Suppressor macrophage treated with lipopolysaccharide for 1 hour (primary cell): ENCODE results near the gene RPS19.

Experiments used
- DNase-seq, 3 donors: peaks; one replicate each; pipeline ENCODE4 v3.0.0-alpha.2; 2020 to 2022

Gene RPS19

DNA sequence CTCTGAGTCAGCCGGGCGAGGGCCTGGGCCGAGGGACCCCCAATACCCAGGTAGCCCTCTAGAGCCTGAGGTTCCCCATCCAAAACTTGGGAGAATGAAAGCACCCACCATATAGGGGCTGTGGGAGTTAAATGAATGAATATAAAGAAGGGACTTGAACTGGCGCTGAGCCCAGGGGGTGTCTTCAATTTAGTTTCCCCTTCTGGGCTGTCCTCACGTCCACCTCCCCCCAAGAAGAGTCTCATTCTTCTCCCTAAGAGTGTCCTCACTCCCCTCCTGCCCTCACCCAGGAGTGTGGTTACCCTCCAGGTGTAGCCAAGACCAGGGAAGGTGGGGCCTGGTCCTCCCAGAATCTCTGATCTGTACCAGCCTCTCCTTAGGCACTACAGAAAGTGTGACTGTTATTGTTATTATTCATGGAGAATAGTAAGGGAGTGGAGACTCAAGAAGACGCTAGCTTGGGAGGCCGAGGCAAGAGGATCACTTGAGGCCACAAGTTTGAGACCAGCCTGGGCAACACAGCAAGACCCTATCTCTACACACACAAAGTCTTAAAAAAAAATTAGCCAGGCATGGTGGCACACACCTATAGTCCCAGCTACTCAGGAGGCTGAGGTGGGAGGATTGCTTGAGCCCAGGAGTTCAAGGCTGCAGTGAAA lies 19.7 kb downstream of the RPS19 start:
- DNase-seq: no peak

DNA sequence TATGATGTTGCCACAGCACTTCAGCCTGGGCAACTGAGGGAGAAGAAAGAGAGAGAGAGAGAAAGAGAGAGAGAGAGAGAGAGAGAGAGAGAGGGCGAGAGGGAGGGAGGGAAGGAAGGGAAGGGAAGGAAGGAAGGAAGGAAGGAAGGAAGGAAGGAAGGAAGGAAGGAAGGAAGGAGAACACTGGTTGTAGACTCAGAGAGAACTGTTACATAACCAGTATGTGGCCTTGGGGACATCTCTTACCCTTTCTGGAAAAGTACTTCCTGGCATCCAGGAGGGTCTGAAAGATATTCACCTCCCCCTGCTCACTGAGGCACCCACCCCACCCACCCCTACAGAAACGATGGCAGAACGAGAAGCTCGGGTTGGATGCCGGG lies 20.3 kb downstream of the RPS19 start:
- no peak for DNase-seq

DNA sequence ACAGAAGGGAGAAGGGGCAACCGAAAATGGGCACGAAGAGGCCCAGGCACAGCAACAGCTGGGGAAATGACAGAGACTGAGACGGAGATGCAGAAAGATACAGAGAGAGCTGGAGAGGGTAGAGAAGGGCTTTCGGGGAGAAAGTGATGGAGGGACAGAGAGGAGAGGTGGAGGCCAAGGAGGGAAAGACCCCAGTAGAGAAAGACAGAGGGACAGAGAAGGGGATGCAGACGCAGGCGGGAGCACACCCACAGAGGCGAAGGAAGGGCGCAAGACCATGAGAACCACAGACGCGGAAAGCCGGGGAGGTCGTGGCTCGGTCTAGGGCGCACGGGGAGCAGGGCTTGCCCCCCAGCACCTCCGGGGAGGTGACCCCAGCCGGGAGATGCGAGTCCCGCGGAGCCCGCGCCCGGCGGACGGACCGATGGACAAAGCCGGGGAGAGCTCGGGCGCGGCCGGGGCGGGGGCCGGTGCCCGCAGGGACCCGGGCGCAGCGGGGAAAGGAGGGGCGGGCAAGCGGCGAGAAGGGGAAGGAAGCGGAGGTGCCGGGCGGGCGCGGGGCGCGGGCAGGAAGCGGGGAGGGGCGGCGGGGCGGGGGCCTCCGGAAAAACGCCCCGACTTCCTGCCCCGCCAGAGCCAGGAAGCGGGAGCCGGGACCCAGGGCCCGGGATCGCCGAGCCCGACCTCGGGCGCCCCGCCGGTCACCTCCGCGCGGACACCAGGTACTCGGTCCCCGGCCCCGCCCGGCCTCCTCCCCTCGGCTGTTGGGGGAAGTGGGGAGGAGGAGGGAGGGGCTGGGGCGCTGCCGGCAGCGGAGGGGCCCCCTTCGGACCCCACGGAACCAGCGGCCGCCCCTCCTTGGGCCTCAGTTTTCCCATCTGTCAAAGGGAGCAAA lies 22.8 kb downstream of the RPS19 start, which contains the start of gene ARHGEF1:
Gene ARHGEF1 (plus strand): TSS at position 617 of the 895 bp plus-strand sequence. CDS start 4,899 bp downstream, outside the sequence.
- peak; percentile 26 to 76 (median 45) for DNase-seq

DNA sequence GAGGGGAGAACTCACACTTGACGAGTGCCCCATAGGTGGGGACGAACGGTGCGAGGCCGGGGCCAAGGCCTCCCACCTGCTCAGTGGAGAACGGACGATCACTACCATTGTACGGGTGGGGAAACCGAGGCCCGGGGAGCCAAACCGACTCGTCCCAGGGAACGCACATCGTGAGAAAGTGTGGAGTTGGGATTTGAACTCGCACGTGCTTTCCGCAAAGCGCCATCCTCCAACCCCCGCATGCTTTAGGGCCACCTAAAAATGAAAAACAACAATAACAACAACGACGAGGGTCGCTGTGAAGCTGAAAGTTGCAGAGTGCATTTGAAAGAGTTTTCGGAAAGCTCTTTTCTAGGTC lies 23.4 kb downstream of the RPS19 start:
- no peak for DNase-seq

DNA sequence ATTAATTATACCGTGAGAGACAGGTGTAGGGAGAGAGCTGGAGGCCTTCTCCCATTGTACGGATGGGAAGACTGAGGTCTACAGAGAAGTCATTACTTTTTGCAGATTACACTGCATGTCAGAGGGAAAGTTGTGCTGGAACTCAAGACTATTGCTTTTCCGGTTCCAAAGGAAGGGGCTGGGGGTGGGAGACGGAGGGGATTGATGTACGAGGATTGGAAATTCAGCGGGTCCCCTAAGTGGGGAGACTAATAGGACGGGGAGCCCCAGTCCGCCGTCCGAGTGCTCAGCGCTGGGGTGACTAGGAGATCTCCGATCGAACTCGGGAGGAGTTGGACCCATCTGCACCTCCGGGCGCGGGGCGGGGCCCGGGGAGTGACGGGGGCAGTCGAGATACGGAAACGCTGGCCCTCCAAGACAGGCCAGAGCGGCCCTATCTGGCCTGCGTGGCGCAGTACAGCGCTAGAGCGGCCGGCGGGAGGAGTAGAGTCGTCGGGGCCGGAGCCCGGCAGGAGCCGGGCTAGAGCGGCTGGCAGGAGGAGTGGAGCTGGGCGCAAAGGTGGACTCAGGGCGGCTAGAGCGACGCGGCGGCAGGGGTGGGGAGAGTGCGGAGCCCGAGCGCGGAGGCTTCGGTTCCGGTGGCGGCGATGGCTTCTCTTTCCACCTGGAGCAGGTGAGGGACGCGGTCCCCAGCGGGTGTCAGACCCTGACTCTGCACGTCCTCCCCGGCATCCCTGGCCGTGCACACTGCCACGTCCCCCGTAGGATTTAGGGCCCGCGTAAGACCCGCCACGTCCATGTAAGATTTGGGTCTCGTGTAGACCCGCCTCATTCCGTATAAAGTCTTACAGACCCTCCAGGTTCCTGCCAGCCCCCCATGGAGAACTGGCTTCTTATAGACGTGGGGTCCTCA lies 24.0 kb downstream of the RPS19 start:
- DNase-seq: peak; percentile 98 to 99 (median 98)

DNA sequence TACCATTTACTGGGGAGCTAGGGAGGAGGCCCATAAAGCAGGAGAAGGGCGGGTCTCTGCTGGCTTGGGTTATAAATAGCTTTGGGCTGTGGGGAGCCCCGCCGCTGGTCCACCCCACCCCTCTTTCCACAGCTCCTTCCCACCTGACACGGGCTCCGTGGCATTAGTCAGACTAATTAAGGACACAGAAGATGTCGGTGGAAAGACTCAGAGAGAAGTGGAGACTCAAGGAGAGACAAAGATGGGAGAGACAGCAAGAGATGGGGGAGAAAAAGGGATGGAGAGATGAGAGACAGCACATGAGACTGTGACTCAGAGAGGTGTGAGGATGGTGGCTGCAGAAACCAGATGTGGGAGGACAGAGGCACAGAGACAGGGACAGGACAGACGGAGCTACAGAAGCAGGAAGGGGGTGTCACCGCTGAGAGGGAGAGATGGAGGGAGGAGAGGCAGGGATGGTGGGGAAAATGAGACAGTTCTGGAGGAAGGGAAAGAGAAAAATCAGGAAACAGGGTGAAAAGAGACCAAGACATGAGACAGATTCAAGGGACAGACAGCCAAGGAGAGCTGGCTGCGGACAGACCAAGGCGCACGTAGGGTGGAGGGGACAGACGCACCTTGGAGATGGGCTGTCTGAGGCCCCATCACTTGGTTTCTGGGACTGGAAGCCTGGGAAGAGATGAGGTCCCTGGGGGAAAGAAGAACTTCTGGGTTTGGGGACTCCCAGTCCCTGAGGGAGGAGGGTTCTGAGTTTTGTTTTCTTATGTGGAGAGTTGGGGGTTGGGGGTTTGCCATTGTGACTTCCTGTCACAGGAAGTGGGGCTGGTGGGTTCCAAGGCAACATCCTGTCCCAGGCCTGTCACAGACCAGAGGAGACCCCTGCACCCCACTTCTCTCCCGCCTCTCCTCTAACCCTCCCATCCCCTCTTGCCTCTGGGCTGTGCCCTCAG lies 27.0 kb downstream of the RPS19 start:
- DNase-seq: no peak

DNA sequence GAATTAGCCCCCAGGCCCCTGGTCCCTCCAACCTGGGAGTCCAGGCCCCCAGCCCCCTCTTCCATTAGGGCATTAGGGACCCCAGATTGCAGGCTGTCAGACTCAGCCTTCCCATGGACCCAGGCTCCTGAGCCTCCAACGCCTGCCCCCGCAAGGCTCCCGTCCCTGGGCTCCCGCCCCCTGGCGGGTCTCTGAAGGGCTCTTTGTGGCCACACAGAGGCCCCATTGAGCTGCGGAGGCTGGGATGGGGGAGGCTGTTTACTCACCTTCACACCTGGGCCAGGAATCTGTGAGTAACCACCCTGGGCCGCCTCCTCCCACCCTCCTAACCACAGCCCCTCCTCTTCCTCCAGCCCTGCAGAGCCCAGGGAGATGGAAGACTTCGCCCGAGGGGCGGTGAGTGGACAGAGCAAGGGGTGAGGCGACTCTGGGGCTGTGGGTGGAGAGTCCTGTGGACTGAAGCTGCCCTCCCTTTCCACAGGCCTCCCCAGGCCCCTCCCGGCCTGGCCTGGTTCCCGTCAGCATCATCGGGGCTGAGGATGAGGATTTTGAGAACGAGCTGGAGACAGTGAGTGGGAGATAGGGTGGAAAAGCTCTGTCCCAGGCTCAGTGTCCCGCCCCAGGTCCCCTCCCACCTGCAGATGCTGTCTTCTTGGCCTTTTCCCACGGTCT lies 27.8 kb downstream of the RPS19 start:
- no peak for DNase-seq

DNA sequence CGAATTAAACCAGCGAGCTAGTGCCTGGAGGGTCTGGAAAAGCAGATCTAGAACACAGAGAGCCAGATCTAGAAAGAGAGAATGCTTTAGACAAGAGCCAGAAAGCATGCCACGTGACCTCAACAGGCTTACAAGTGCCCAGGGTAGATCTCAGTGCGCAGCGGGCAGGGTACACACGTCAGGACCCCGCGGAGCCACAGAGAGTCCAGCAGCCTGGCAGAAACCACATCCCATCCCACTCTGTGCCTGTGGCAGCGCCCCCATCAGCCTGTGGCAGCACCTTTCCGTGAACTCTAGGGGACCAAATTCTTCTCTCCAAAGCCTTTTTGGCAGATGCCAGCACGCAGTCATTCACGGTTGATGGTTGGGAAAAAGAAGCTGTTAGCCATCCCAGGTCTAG lies 28.9 kb downstream of the RPS19 start:
- no peak for DNase-seq

DNA sequence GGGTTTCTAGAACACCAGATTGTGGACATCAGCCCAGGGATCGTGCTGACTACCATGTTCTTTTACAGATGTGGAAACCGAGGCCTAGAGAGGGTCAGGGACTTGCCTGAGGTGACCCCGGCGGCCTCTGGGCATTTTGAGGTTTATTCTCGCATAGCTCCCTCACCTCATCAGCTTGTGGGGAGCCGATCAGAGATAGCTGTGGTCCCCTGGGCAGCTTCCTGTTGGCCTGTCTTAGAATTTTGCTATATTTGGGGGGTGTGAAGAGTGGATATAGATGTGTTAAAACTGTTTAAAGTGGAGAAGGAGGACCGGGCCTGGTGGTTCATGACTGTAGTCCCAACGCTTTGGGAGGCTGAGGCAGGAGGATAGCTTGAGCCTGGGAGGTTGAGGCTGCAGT lies 29.8 kb downstream of the RPS19 start:
- no peak for DNase-seq

DNA sequence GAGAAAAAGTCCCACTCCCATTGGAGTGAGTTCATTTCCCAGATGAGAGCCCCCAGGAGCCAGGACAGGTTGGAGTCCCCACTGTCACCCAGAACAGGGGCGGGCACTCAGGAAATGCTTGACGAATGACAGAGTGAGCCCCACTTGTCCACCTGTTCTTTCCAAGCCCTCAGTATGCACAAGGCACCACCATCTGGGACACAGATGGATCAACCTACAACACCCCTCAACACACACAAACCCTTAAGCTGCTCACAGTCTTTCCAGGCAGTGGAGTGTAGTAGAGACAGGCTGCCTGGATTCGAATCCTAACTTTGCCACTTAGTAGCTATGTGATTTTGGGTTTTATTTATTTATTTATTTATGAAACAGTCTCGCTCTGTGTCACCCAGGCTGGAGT lies 30.9 kb downstream of the RPS19 start:
- no peak for DNase-seq

DNA sequence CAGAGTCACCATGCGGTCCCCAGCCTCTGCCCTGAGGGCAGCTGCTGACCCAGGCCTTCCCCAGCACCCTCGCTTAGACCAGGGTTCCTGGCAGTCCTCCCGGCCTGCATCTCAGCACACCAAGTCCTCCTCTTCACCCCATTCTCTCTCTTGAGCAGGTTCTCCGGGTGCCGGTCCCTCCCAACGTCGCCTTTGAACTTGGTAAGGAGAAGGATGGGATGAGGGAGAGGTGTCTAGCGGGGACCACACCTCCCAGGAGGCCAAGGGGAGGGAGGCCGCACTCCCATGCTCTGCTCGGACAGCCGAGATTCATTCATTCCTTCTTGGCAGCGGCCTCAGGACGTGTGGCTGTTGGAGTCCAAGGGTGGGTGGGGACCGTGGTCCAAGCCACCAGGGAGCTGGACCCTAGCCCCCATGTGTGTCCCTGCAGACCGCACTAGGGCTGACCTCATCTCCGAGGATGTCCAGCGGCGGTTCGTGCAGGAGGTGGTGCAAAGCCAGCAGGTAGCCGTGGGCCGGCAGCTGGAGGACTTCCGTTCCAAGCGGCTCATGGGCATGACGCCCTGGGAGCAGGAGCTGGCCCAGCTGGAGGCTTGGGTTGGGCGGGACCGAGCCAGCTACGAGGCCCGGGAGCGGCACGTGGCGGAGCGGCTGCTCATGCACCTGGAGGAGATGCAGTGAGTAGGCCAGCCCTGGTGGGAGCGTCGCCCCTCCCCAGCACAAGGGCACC lies 32.3 kb downstream of the RPS19 start:
- DNase-seq: no peak

DNA sequence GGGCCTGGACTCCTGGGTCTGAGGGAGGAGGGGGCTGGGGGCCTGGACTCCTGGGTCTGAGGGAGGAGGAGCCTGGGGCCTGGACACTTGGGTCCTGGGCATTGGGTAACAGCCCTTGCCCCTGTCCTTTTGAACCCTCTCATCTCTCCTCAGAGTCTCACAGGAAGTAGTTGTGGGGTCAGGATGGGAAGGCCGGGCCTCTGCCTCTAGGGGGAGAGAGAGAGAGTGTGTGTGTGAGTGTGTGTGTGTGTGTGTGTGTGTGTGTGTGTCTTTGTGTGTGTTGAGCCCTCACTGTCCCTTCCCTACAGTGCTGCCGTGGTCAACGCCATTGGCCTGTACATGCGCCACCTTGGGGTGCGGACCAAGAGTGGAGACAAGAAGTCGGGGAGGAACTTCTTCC lies 33.8 kb downstream of the RPS19 start:
- DNase-seq: no peak

DNA sequence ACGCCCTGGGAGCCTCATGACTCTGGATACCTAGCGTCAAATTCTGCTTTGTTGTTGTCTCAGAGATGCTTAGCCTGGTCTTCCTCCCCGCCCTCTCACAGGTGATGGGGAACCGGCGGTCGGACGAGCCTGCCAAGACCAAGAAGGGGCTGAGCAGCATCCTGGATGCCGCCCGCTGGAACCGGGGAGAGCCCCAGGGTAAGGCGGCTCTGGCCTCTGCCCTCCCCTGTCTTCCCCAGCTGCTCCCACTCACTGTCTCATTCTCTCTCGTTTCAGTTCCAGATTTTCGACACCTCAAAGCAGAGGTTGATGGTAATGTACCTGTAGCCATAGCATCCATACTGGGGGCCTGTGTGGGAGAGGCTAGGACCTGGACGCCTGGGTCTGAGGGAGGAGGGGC lies 34.3 kb downstream of the RPS19 start:
- DNase-seq: no peak

DNA sequence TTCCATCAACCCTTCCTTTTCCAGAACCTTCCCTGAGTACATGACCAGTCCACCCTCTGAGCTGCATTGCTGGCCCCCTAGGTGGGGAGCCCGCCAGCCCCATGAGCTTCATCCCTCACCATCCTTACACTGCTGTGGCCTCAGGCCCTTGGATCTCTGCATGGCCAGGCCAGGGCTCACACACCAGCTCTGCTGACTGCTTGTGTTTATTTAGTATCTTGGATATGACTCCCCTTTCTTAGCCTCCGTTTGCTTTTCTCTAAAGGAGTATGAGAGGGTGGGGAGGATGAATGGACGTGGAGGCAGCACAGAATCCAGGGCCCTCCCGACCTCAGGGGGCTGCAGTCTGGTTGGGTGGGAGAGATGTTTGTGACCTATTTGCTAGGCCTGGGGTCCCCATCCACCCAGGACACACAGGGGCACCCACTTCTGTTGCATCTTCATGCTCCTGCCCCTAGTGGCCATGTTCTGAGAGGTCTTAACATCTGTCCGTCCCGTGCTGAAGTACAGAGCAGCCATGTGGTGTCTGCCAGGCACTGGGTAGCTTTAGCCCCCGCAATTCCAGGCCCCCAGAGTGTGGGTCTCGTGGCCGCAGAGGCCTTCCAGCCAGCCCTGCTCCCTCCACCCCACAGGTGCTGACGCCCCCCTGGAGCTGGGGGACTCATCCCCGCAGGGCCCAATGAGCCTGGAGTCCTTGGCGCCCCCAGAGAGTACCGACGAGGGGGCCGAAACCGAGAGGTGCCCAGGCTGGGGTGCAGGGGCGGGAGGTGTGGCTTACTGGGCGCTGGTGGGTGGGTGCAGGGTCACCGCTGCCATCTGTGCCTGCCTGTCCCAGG lies 35.9 kb downstream of the RPS19 start:
- no peak for DNase-seq

DNA sequence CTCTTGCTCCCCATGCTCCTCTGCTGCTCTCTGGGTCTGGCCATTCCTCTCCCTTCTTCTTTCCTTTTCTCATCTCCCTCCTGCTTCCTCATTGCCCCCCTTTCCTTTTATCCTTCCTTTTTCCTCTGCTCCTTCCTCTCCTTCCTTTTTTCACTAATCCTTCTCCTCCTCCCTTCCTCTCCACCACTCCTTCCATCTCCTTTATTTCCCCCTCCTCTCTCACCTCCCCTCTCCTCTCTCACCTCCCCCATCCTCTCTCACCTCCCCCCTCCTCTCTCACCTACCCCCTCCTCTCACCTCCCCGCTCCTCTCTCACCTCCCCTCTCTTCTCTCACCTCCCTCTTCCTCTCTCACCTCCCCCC lies 36.5 kb downstream of the RPS19 start:
- no peak for DNase-seq

DNA sequence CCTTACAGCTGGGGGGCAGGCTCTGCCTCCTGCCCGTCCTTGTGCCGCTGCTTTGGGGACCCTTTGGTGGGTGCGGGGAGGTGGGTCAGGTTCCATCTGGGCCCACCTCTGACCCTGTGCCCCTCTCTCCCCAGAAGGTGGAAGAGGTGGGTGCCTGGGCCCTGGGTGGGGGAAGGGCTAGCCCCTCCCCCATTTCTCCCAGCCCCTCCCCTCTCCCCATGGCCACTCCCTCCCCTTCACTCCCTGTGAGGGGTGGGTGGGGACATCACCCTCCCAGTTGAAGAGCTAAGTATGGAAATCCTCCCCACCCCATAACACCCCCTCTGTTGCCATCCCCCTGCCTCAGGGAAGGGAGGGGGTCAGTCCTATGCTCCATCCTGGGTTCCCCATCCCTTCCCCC lies 37.1 kb downstream of the RPS19 start:
- DNase-seq: no peak

DNA sequence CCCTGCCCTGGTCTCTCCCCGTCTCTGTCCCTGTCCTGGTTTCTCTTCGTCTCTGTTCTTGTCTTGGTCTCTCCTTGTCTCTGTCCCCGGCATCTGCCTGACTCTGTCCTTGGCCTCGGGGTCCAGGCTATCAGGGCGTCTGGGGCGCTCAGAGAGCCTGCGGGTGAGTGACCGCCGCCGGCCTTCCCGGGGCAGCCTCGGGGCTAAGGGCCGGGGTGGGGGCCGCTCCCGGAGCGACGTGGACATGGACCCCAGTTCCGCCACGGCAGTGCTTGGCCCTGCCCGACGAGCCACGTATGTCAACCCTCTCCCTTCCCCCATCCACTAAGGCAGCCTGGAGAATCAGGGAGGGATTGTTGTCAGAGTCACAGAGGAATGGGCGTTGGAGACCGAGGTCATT lies 37.8 kb downstream of the RPS19 start:
- DNase-seq: no peak

DNA sequence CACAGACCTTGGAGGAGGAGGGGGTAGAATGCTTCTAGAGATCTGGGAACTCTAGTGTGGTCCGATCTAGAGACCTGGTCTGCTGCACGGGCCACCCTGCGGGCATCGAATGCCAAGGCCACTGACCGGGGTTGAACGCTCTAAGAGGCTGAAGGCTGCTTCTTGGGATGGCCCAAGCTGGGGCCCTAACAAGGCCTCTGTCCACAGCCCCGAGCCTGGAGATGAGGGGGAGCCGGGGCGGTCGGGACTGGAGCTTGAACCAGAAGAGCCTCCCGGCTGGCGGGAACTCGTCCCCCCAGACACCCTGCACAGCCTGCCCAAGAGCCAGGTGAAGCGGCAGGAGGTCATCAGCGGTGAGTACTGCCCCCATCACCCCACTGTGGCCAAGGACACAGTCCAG lies 38.2 kb downstream of the RPS19 start:
- no peak for DNase-seq

DNA sequence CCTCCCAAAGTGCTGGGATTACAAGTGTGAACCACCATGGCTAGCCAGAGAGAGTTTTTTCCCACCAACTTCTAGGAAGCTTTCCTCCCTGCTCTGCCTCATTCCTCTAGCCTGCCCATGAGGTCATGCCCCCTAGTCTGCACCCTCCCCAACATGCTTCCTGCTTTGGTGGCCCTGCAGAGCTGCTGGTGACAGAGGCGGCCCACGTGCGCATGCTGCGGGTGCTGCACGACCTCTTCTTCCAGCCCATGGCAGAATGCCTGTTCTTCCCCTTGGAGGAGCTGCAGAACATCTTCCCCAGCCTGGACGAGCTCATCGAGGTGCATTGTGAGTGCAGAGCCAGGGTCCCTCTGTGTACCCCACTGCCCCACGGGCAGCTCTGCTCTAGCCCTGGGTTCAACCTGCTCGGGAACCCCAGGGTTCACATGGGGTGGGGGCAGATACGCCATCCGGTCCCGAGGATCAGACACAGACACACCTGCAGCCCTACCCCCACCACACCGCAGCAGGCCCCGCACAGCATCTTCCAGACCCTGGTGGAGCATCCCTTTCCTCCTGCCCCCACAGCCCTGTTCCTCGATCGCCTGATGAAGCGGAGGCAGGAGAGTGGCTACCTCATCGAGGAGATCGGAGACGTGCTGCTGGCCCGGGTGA lies 41.8 kb downstream of the RPS19 start:
- DNase-seq: no peak
